Stimulated activated CD4-positive, alpha-beta T cell treated with anti-CD3 and anti-CD28 coated beads, Interleukin-1b, Interleukin-23, amount 100 ng/mL, for 24 hours (primary cell): ENCODE data around the gene ZIC1.

Experiments used
- DNase-seq, 4 experiments: peaks; one replicate each; pipeline ENCODE4 v3.0.0-alpha.2; 2020; ENCODE audit warnings: low read depth in 4 of 4, low spot score in 1 of 4

ZIC1 gene

GRCh38 chr3:147421184-147421912 is 12.2 kb downstream of the ZIC1 start:
- DNase-seq: no peak

GRCh38 chr3:147422196-147422595 is 13.0 kb downstream of the ZIC1 start:
- no peak for DNase-seq

GRCh38 chr3:147422601-147423536 is 13.7 kb downstream of the ZIC1 start:
- DNase-seq: no peak

- DNase-seq: no peak
Observed at GRCh38 chr3:147423537-147423797, 14.3 kb downstream of the ZIC1 start.

GRCh38 chr3:147423798-147424580 is 14.8 kb downstream of the ZIC1 start:
- DNase-seq: no peak

- DNase-seq: no peak
Observed at GRCh38 chr3:147424581-147425387, 15.6 kb downstream of the ZIC1 start.

- no peak for DNase-seq
Observed at GRCh38 chr3:147425388-147425850, 16.3 kb downstream of the ZIC1 start.

- DNase-seq: no peak
Observed at GRCh38 chr3:147426931-147427330, 17.8 kb downstream of the ZIC1 start.

- DNase-seq: no peak
Observed at GRCh38 chr3:147427746-147428145, 18.6 kb downstream of the ZIC1 start.

GRCh38 chr3:147428326-147428725 is 19.2 kb downstream of the ZIC1 start:
- DNase-seq: no peak

- no peak for DNase-seq
Observed at GRCh38 chr3:147428754-147429153, 19.6 kb downstream of the ZIC1 start.

- DNase-seq: no peak
Observed at GRCh38 chr3:147431751-147432150, 22.6 kb downstream of the ZIC1 start.

GRCh38 chr3:147447224-147447623 is 38.1 kb downstream of the ZIC1 start:
- no peak for DNase-seq

- DNase-seq: no peak
Observed at GRCh38 chr3:147449669-147450068, 40.5 kb downstream of the ZIC1 start.

GRCh38 chr3:147458995-147459704 is 50.0 kb downstream of the ZIC1 start:
- no peak for DNase-seq

- no peak for DNase-seq
Observed at GRCh38 chr3:147462856-147463255, 53.7 kb downstream of the ZIC1 start.
